HepG2 (cell line): ENCODE data around the gene ACACB. TPM values are rescaled to one million over a fixed set of nuclear protein-coding genes. Genes with fewer than 3 reads are reported as not detected.

Experiments
- CBFB ChIP-seq: sonication (generic); formaldehyde crosslinking; IDR thresholded peaks from 2 replicates; pipeline ENCODE4 v1.4.0; 2020; ENCODE audit warnings: missing genetic modification reagents
- JUNB ChIP-seq: sonication (generic); formaldehyde crosslinking; IDR thresholded peaks from 2 replicates; pipeline ENCODE4 v1.8.0; 2022; ENCODE audit warnings: missing genetic modification reagents, mild to moderate bottlenecking, borderline replicate concordance
- MTA1 ChIP-seq: sonication (generic); formaldehyde crosslinking; IDR thresholded peaks from 2 replicates; pipeline ENCODE4 v1.4.0; 2020; ENCODE audit warnings: missing genetic modification reagents, mild to moderate bottlenecking, borderline replicate concordance
- NCOR1 ChIP-seq: fragments of 200-600 bp; sonication (generic); IDR thresholded peaks from 2 replicates; pipeline ENCODE4 v1.7.0; 2017; ENCODE audit warnings: antibody characterized with exemption, low read length, borderline replicate concordance
- RBAK ChIP-seq: sonication (generic); formaldehyde crosslinking; IDR thresholded peaks from 2 replicates; pipeline ENCODE4 v1.5.1; 2020; ENCODE audit warnings: mild to moderate bottlenecking, missing genetic modification reagents
- REXO4 ChIP-seq: sonication (generic); formaldehyde crosslinking; IDR thresholded peaks from 2 replicates; pipeline ENCODE4 v1.8.0; 2022; ENCODE audit warnings: missing genetic modification reagents, mild to moderate bottlenecking, borderline replicate concordance
- RFX1 ChIP-seq: fragments of 450-650 bp; IDR thresholded peaks from 2 replicates; pipeline ENCODE4 v1.6.1; 2017
- SMAD1 ChIP-seq: sonication (generic); formaldehyde crosslinking; IDR thresholded peaks from 2 replicates; pipeline ENCODE4 v1.4.0; 2020; ENCODE audit warnings: missing genetic modification reagents, low read depth, mild to moderate bottlenecking, borderline replicate concordance
- SP4 ChIP-seq: sonication (generic); formaldehyde crosslinking; IDR thresholded peaks from 2 replicates; pipeline ENCODE4 v1.8.1; 2023; ENCODE audit warnings: mild to moderate bottlenecking, missing genetic modification reagents
- ZMYM2 ChIP-seq: sonication (generic); formaldehyde crosslinking; IDR thresholded peaks from 2 replicates; pipeline ENCODE4 v1.8.0; 2022; ENCODE audit warnings: mild to moderate bottlenecking, missing genetic modification reagents
- ZNF138 ChIP-seq: sonication (generic); formaldehyde crosslinking; IDR thresholded peaks from 2 replicates; pipeline ENCODE4 v1.5.0; 2020; ENCODE audit warnings: mild to moderate bottlenecking, low read depth, missing genetic modification reagents
- ZNF160 ChIP-seq: sonication (generic); formaldehyde crosslinking; IDR thresholded peaks from 2 replicates; pipeline ENCODE4 v1.8.0; 2022; ENCODE audit warnings: mild to moderate bottlenecking, inconsistent platforms, missing genetic modification reagents
- ZNF282 ChIP-seq: fragments of 450-650 bp; IDR thresholded peaks from 2 replicates; pipeline ENCODE4 v1.6.1; 2018; ENCODE audit not compliant: partially characterized antibody
- ZNF432 ChIP-seq: sonication (generic); formaldehyde crosslinking; IDR thresholded peaks from 2 replicates; pipeline ENCODE4 v1.5.0; 2020; ENCODE audit warnings: missing genetic modification reagents, mild to moderate bottlenecking, borderline replicate concordance
- ZNF460 ChIP-seq: sonication (generic); formaldehyde crosslinking; IDR thresholded peaks from 2 replicates; pipeline ENCODE4 v1.5.1; 2020; ENCODE audit warnings: missing genetic modification reagents, mild to moderate bottlenecking, borderline replicate concordance
- ZNF563 ChIP-seq: sonication (generic); formaldehyde crosslinking; IDR thresholded peaks from 2 replicates; pipeline ENCODE4 v1.8.0; 2022; ENCODE audit warnings: mild to moderate bottlenecking, moderate library complexity, missing genetic modification reagents
- ZNF674 ChIP-seq: sonication (generic); formaldehyde crosslinking; IDR thresholded peaks from 2 replicates; pipeline ENCODE4 v1.5.0; 2020; ENCODE audit warnings: low read depth, mild to moderate bottlenecking, missing genetic modification reagents
- ZNF75D ChIP-seq: sonication (generic); formaldehyde crosslinking; IDR thresholded peaks from 2 replicates; pipeline ENCODE4 v1.8.1; 2023; ENCODE audit warnings: missing genetic modification reagents, mild to moderate bottlenecking, borderline replicate concordance
- ZSCAN9 ChIP-seq: IDR thresholded peaks from 2 replicates; pipeline ENCODE4 v1.6.1; 2016; ENCODE audit warnings: borderline replicate concordance
- polyA plus RNA-seq, 8 experiments: library from polyadenylated mRNA; depleted of rRNA in 3 of 8; stranded (reverse) in 7 of 8; unstranded in 1 of 8; fragments of >200 nt; fragmentation: Illumina TruSeq in 4 of 8; extraction: Trizol in 4 of 8; gene quantifications; 2 replicates each; pipeline versions ENCODE4 v1.2.1 to v1.2.3, GENCODE V29; 2011 to 2016; ENCODE audit warnings: low read depth in 4 of 8, missing spikeins in 1 of 8, mixed read lengths in 1 of 8; ENCODE audit not compliant: insufficient read depth in 1 of 8
- total RNA-seq, 5 experiments: library from RNA; depleted of rRNA; stranded (reverse); fragments of >200 nt; fragmentation: Illumina TruSeq; extraction: Trizol; gene quantifications; 2 replicates each; pipeline ENCODE4 v1.2.3, GENCODE V29; 2016; ENCODE audit warnings: low read depth in 1 of 5
- TF ChIP-seq, protein P1 (sequence below): sonication (generic); formaldehyde crosslinking; IDR thresholded peaks from 2 replicates; pipeline ENCODE4 v1.4.0; 2020; ENCODE audit warnings: missing genetic modification reagents
- TF ChIP-seq, protein P2 (sequence below): sonication (generic); formaldehyde crosslinking; conservative IDR thresholded peaks from 2 replicates; pipeline ENCODE4 v1.4.0; 2020; ENCODE audit warnings: missing genetic modification reagents
- TF ChIP-seq, protein P3 (sequence below): sonication (generic); formaldehyde crosslinking; IDR thresholded peaks from 2 replicates; pipeline ENCODE4 v1.5.1; 2020; ENCODE audit warnings: missing genetic modification reagents, mild to moderate bottlenecking, borderline replicate concordance

Gene ACACB
- total and polyA plus RNA-seq, 2 of the 13 experiments (the other 11 are each of a cell fraction or from before 2014, with no cell fraction given) = 6.2 to 8.6 TPM

DNA sequence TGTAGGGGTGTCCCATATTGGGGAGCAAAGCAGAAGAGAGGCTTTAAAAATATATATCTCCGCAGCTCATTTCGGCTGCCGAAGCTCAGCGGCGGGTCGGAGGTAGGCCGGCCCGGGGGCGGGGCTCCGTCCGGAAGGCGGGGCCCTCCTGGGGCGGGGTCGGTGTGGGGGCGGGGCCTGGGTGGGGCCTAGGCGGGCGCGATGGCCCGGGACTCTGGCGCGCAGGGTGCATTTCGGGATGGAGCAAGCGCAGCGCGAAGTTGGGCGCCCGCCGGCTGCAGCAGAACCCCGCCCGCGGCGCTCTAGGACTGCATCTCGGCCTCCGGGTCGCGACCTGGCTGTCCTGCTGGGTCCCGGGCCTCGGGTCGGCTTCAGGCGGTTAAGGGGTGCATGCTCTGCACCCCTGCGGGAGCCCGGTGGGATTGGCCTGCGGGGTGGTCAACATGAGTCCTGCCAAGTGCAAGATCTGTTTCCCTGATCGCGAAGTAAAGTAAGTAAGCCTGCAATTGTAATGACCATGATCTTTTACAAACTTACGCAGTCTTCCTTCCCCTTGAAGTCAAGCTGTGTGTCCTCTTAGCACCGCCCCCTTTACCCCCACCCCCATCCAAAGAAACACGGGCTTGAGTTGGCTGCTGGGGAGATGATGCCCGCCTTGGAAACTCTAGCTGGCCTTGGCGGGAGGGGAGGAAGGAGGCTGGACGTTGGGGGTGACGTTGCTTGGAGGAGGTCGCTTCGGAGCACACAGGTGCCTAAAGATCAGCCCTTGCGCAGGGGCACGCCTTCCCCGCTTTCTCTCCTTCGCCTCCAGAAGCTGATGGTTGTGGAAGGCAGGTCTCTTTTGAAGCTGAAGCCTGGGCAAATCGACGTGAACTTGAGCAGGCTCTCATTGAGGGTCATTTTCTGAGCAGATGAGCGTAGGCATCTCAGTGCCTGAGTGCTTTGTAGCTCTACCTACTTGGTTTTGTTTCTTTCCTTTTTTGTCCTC is 38.4 kb downstream of the ACACB start (continued):
- TF ChIP-seq, protein P1, sequence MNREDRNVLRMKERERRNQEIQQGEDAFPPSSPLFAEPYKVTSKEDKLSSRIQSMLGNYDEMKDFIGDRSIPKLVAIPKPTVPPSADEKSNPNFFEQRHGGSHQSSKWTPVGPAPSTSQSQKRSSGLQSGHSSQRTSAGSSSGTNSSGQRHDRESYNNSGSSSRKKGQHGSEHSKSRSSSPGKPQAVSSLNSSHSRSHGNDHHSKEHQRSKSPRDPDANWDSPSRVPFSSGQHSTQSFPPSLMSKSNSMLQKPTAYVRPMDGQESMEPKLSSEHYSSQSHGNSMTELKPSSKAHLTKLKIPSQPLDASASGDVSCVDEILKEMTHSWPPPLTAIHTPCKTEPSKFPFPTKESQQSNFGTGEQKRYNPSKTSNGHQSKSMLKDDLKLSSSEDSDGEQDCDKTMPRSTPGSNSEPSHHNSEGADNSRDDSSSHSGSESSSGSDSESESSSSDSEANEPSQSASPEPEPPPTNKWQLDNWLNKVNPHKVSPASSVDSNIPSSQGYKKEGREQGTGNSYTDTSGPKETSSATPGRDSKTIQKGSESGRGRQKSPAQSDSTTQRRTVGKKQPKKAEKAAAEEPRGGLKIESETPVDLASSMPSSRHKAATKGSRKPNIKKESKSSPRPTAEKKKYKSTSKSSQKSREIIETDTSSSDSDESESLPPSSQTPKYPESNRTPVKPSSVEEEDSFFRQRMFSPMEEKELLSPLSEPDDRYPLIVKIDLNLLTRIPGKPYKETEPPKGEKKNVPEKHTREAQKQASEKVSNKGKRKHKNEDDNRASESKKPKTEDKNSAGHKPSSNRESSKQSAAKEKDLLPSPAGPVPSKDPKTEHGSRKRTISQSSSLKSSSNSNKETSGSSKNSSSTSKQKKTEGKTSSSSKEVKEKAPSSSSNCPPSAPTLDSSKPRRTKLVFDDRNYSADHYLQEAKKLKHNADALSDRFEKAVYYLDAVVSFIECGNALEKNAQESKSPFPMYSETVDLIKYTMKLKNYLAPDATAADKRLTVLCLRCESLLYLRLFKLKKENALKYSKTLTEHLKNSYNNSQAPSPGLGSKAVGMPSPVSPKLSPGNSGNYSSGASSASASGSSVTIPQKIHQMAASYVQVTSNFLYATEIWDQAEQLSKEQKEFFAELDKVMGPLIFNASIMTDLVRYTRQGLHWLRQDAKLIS (CRISPR knock-in tag) = no peak
- TF ChIP-seq RFX1 = no peak
- no peak for TF ChIP-seq ZNF432 (CRISPR knock-in tag)
- TF ChIP-seq, protein P2, sequence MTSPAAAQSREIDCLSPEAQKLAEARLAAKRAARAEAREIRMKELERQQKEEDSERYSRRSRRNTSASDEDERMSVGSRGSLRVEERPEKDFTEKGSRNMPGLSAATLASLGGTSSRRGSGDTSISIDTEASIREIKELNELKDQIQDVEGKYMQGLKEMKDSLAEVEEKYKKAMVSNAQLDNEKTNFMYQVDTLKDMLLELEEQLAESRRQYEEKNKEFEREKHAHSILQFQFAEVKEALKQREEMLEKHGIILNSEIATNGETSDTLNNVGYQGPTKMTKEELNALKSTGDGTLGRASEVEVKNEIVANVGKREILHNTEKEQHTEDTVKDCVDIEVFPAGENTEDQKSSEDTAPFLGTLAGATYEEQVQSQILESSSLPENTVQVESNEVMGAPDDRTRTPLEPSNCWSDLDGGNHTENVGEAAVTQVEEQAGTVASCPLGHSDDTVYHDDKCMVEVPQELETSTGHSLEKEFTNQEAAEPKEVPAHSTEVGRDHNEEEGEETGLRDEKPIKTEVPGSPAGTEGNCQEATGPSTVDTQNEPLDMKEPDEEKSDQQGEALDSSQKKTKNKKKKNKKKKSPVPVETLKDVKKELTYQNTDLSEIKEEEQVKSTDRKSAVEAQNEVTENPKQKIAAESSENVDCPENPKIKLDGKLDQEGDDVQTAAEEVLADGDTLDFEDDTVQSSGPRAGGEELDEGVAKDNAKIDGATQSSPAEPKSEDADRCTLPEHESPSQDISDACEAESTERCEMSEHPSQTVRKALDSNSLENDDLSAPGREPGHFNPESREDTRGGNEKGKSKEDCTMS (CRISPR knock-in tag) = no peak
- no peak for TF ChIP-seq ZNF75D (CRISPR knock-in tag)
- TF ChIP-seq MTA1 (CRISPR knock-in tag) = no peak
- no peak for TF ChIP-seq ZNF674 (CRISPR knock-in tag)
- TF ChIP-seq REXO4 = no peak
- no peak for TF ChIP-seq NCOR1
- no peak for TF ChIP-seq CBFB (CRISPR knock-in tag)
- TF ChIP-seq SMAD1 = 0 out of 2 replicates have a peak, but pooled peaks have one; percentile 18
- 0 out of 2 replicates have a peak, but pooled peaks have one; percentile 22 for TF ChIP-seq ZNF563 (CRISPR knock-in tag)
- no peak for TF ChIP-seq ZNF460 (CRISPR knock-in tag)
- TF ChIP-seq, protein P3, sequence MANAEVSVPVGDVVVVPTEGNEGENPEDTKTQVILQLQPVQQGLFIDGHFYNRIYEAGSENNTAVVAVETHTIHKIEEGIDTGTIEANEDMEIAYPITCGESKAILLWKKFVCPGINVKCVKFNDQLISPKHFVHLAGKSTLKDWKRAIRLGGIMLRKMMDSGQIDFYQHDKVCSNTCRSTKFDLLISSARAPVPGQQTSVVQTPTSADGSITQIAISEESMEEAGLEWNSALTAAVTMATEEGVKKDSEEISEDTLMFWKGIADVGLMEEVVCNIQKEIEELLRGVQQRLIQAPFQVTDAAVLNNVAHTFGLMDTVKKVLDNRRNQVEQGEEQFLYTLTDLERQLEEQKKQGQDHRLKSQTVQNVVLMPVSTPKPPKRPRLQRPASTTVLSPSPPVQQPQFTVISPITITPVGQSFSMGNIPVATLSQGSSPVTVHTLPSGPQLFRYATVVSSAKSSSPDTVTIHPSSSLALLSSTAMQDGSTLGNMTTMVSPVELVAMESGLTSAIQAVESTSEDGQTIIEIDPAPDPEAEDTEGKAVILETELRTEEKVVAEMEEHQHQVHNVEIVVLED (CRISPR knock-in tag) = no peak
- TF ChIP-seq ZNF160 (CRISPR knock-in tag) = 0 out of 2 replicates have a peak, but pooled peaks have one; percentile 44
- no peak for TF ChIP-seq ZSCAN9 (CRISPR knock-in tag)
- TF ChIP-seq RBAK (CRISPR knock-in tag) = no peak
- TF ChIP-seq ZNF138 (CRISPR knock-in tag) = no peak
- no peak for TF ChIP-seq ZMYM2 (CRISPR knock-in tag)
- TF ChIP-seq JUNB = no peak
- peak; percentile 13; the same call in 1 of the 2 replicates for TF ChIP-seq SP4 (CRISPR knock-in tag)
- no peak for TF ChIP-seq ZNF282
